Measurements from ENCODE around the gene GUCY1A2. TPM values are rescaled to one million over a fixed set of nuclear protein-coding genes. Genes with fewer than 3 reads are reported as not detected.
A peak's percentile ranks its signal among the peaks of the same experiment; 100 is the strongest.

GUCY1A2 gene
- total RNA-seq, 1 donor, result 0.43 TPM

DNA sequence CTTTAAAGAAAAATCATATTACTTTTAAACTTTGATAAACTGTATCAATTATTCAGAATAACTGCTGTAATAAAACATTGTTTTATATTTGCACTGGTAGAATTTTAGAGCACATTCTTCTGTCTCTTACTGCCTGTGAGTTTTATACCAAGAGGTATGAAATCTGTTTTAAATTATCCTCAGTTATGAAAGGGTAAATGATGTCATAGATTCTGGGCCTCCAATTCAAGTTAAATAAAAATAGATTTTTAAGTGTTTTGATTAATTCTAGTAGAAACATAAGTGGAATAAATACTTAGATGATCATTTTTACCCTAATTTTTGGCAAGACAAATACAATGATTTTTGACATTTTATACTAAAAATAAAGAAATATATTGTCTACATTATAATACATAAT, 93.0 kb downstream of the GUCY1A2 start:
- H3K4me3 ChIP-seq (ENCODE audit: low read depth, low read length), result no peak overlapping the region
- DNase-seq (ENCODE audit: low read depth), result peak; percentile 10
- TF ChIP-seq, protein P1, sequence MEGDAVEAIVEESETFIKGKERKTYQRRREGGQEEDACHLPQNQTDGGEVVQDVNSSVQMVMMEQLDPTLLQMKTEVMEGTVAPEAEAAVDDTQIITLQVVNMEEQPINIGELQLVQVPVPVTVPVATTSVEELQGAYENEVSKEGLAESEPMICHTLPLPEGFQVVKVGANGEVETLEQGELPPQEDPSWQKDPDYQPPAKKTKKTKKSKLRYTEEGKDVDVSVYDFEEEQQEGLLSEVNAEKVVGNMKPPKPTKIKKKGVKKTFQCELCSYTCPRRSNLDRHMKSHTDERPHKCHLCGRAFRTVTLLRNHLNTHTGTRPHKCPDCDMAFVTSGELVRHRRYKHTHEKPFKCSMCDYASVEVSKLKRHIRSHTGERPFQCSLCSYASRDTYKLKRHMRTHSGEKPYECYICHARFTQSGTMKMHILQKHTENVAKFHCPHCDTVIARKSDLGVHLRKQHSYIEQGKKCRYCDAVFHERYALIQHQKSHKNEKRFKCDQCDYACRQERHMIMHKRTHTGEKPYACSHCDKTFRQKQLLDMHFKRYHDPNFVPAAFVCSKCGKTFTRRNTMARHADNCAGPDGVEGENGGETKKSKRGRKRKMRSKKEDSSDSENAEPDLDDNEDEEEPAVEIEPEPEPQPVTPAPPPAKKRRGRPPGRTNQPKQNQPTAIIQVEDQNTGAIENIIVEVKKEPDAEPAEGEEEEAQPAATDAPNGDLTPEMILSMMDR (IDR thresholded peaks at IDR 0.05; ENCODE audit: insufficient read depth, low read depth, low read length), result no peak

DNA sequence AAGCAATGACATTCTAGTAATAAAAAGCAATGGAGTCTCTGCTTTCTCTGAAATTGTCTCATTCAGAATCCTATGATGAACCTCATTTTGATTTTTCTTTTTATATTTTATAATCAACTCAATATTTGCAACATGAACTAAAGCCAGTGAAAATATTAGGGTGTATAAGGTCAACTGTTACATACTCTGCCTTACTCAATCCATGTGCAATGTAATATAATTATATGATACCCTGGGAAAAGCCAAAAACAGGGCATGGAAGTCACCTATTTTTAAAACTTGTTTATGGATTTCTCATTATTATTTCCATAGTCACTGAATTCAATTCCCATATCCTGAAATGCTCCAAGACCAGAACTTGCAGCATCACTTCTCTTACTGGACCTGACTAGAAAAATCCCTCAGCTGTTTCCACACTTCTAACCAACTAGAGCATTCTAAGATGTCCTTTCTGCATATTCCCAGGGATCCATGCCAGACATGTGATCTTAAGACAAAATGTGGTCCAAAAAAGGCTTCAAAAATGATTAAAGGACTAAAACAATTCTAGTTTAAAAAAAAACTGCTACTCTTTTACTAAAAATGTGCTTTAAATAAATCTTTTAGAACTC, 97.3 kb downstream of the GUCY1A2 start:
- H3K4me3 ChIP-seq (ENCODE audit: low read depth, low read length), result no peak overlapping the region
- no peak for DNase-seq (ENCODE audit: low read depth)
- TF ChIP-seq, protein P1 (IDR thresholded peaks at IDR 0.05; ENCODE audit: insufficient read depth, low read depth, low read length), result no peak

DNA sequence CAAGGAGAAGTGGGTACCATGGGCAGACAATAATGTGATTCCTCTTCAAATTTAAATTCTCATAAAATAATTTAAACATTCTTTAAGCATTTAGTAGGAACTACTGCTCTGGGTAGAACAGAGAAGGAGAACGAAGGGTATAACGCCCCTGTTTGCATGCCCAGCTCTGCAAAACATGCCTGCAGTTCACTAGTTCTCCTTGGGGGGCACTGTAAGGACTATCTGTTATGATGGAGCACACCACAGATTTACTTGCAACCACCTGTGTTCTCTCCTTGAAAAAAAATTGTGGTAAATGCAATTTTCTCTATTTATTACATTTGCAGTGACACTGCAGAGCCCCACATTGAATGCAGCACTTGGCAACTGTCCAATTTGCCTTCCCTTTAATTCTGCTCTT, 100.3 kb downstream of the GUCY1A2 start:
- TF ChIP-seq, protein P1 (IDR thresholded peaks at IDR 0.05; ENCODE audit: insufficient read depth, low read depth, low read length), result peak; percentile 49
- no peak for DNase-seq (ENCODE audit: low read depth)
- H3K4me3 ChIP-seq (ENCODE audit: low read depth, low read length), result no peak overlapping the region

DNA sequence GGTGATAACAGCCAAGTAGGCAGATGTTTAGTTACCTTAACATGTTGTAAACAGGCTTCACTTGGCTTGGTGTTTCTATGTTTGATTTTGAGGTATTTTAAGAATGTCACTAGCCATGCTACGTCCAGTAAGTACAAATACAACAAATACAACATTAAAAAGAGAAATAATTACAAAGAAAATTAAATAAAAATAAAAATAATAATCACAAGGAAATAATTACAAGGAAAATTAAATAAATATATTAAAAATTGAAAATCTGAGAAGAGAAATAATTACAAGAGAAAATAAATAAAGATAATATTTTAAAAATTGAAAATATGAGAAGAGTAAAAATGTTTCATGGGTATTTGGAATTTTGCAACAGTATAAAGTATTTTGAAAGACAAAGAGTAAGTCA, 103.9 kb downstream of the GUCY1A2 start:
- no peak overlapping the region for H3K4me3 ChIP-seq (ENCODE audit: low read depth, low read length)
- TF ChIP-seq, protein P1 (IDR thresholded peaks at IDR 0.05; ENCODE audit: insufficient read depth, low read depth, low read length), result no peak
- DNase-seq (ENCODE audit: low read depth), result no peak

DNA sequence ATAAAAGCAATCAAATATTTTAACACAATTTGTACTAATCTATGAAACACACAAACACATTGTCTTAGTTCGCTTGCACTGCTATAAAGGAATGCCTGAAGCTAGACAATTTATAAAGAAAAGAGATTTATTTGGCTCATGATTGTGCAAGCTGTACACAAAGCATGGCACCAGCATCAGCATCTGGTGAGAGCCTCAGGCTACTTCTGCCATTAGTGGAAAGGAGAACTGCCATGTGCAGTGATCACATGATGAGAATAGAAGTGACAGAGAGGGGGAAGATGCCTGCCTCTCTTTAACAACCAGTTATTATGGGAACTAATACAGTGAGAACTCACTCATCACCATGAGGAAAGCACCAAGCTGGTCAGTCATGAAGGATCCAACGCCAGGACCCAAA, 105.1 kb downstream of the GUCY1A2 start:
- no peak overlapping the region for H3K4me3 ChIP-seq (ENCODE audit: low read depth, low read length)
- no peak for DNase-seq (ENCODE audit: low read depth)
- TF ChIP-seq, protein P1 (IDR thresholded peaks at IDR 0.05; ENCODE audit: insufficient read depth, low read depth, low read length), result no peak

DNA sequence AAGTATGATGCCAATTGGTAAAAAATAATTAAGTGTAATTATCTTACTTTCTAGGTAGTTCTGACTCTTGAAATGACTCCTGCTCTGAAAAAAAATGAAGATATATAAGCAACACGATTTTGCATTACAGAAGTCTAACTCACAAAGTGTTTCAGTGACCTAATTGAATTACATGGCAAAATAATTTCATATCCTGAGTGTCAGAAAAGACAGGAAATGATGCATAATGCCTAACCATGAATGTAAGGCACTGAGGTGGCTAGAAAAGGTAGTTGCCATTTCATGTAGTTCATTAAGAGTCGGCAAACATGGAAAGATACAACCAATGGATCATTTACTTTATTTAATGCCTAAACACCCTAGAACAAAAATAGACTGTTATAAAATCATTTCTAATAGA, 113.5 kb downstream of the GUCY1A2 start:
- no peak for DNase-seq (ENCODE audit: low read depth)
- H3K4me3 ChIP-seq (ENCODE audit: low read depth, low read length), result no peak overlapping the region
- TF ChIP-seq, protein P1 (IDR thresholded peaks at IDR 0.05; ENCODE audit: insufficient read depth, low read depth, low read length), result no peak

DNA sequence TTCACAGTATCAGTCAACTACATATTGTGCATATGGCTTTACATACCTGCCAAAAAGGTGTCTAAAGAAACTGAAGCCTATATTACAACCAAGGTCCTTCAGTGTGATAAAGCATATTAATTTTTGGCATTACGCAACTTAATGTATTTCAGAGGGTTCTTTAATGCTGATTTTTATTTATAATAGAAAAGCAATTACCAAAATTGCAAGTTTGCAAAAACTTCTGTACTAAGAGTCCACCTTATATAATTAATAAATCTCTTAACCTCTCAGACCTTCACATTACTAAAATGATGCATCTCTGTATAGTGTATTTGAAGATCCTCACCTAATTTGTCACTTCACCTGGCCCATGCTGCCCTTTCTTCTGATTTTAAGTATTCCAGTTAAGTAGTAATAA, 128.6 kb downstream of the GUCY1A2 start:
- no peak for DNase-seq (ENCODE audit: low read depth)

More for the DNA sequence above, 128.6 kb downstream of the GUCY1A2 start:
- H3K4me3 ChIP-seq (ENCODE audit: low read depth, low read length), result no peak overlapping the region
- TF ChIP-seq, protein P1 (IDR thresholded peaks at IDR 0.05; ENCODE audit: insufficient read depth, low read depth, low read length), result no peak
